HG03439 (cell line): ENCODE data around the gene ETHE1.
A peak's percentile ranks its signal among the peaks of the same experiment; 100 is the strongest.

Experiments used
- ATAC-seq: cut with Tn5 transposase; IDR thresholded peaks from one replicate; pipeline ENCODE4 v1.9.1; 2021; ENCODE audit warnings: mild to moderate bottlenecking, moderate library complexity; ENCODE audit not compliant: unreplicated experiment

Gene ETHE1

GRCh38 chr19:43467276-43467675, 59.7 kb downstream of the ETHE1 start:
- no peak for ATAC-seq

GRCh38 chr19:43466793-43467192, 60.2 kb downstream of the ETHE1 start:
- no peak for ATAC-seq

GRCh38 chr19:43465468-43466120, 61.4 kb downstream of the ETHE1 start, which contains the start of gene LYPD3:
LYPD3 (minus strand) TSS chr19:43465608; CDS start chr19:43465571, 37 bp downstream.
- no peak for ATAC-seq

GRCh38 chr19:43464134-43464775, 62.7 kb downstream of the ETHE1 start:
- peak; percentile 30 for ATAC-seq

- peak; percentile 86 for ATAC-seq
These were observed 63.4 kb downstream of the ETHE1 start for GRCh38 chr19:43463381-43464133.

GRCh38 chr19:43462785-43463380, 64.1 kb downstream of the ETHE1 start:
- ATAC-seq, result no peak

- ATAC-seq, result no peak
These were observed 64.6 kb downstream of the ETHE1 start for GRCh38 chr19:43462383-43462782.

- ATAC-seq, result no peak
These were observed 65.7 kb downstream of the ETHE1 start for GRCh38 chr19:43461303-43461702.

GRCh38 chr19:43460362-43461016, 66.5 kb downstream of the ETHE1 start:
- ATAC-seq, result no peak

GRCh38 chr19:43457809-43458208, 69.2 kb downstream of the ETHE1 start:
- ATAC-seq, result no peak
